ENCODE measurements around the gene PDE4D.

GRCh38 chr5:59021286-59021673, 872.2 kb downstream of the PDE4D start:
- TF ChIP-seq TARDBP (IDR thresholded peaks at IDR 0.05; ENCODE audit: borderline replicate concordance) (no peak), EZH2 (IDR thresholded peaks at IDR 0.05; ENCODE audit: borderline replicate concordance, control insufficient read depth, low read depth, low read length) (no peak), CREM (IDR thresholded peaks at IDR 0.05; ENCODE audit: low read depth) (no peak), USF2 (IDR thresholded peaks at IDR 0.05; ENCODE audit: borderline replicate concordance, low read depth, low read length) (no peak), DPF2 (IDR thresholded peaks at IDR 0.05) (no peak), HSF1 (IDR thresholded peaks at IDR 0.05; ENCODE audit: low read depth, low read length) (no peak), RB1 (IDR thresholded peaks at IDR 0.05; ENCODE audit: borderline replicate concordance) (no peak), CHD1 (IDR thresholded peaks at IDR 0.05; ENCODE audit: low read depth, low read length) (no peak), RFX5 (IDR thresholded peaks at IDR 0.05; ENCODE audit: low read depth, low read length) (no peak), POLR2AphosphoS5 (IDR thresholded peaks at IDR 0.05; ENCODE audit: low read length) (no peak), POLR2A (IDR thresholded peaks at IDR 0.05; ENCODE audit: low read depth, low read length) (no peak)
- TF ChIP-seq, protein P1, sequence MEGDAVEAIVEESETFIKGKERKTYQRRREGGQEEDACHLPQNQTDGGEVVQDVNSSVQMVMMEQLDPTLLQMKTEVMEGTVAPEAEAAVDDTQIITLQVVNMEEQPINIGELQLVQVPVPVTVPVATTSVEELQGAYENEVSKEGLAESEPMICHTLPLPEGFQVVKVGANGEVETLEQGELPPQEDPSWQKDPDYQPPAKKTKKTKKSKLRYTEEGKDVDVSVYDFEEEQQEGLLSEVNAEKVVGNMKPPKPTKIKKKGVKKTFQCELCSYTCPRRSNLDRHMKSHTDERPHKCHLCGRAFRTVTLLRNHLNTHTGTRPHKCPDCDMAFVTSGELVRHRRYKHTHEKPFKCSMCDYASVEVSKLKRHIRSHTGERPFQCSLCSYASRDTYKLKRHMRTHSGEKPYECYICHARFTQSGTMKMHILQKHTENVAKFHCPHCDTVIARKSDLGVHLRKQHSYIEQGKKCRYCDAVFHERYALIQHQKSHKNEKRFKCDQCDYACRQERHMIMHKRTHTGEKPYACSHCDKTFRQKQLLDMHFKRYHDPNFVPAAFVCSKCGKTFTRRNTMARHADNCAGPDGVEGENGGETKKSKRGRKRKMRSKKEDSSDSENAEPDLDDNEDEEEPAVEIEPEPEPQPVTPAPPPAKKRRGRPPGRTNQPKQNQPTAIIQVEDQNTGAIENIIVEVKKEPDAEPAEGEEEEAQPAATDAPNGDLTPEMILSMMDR (IDR thresholded peaks at IDR 0.05 in 2 of 3, conservative IDR thresholded peaks at IDR 0.05 in 1 of 3; ENCODE audit: control insufficient read depth in 2 of 3, extremely low read depth in 1 of 3, insufficient read depth in 1 of 3, low read depth in 3 of 3, low read length in 3 of 3) = no peak

Data from GM12878 (cell line).